DND-41 (cell line): ENCODE measurements around the gene RANBP2.

Experiments
- EZH2 ChIP-seq: IDR thresholded peaks from 3 replicates; pipeline ENCODE4 v1.6.1; 2012; ENCODE audit warnings: borderline replicate concordance, low read depth, mild to moderate bottlenecking, moderate library complexity, low read length, inconsistent platforms; ENCODE audit not compliant: severe bottlenecking
- TF ChIP-seq, protein P1 (sequence below): IDR thresholded peaks from 2 replicates; pipeline ENCODE4 v1.5.1; 2012; ENCODE audit warnings: borderline replicate concordance, low read length, moderate library complexity, mild to moderate bottlenecking; ENCODE audit not compliant: poor library complexity, severe bottlenecking; ENCODE audit errors: extremely low read depth

DNA sequence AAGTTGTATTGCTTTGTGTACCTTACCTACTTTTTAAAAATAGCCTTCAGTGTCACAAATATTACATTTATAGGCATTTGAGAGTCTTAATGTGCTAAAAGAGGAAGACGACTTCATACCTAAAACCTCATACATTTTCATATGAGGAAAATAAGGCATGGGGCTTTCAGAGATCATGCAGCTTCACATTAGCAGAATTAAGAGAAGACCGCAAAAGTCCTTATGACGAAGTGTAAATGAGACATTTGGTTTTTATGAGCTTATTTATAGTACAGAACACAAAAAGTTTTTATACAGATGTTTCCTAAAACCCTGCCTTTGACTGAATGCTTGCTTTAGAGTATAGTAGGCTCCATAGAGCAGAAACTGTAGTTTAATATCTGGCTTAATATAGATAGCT lies 57.2 kb downstream of the RANBP2 start:
- TF ChIP-seq, protein P1, sequence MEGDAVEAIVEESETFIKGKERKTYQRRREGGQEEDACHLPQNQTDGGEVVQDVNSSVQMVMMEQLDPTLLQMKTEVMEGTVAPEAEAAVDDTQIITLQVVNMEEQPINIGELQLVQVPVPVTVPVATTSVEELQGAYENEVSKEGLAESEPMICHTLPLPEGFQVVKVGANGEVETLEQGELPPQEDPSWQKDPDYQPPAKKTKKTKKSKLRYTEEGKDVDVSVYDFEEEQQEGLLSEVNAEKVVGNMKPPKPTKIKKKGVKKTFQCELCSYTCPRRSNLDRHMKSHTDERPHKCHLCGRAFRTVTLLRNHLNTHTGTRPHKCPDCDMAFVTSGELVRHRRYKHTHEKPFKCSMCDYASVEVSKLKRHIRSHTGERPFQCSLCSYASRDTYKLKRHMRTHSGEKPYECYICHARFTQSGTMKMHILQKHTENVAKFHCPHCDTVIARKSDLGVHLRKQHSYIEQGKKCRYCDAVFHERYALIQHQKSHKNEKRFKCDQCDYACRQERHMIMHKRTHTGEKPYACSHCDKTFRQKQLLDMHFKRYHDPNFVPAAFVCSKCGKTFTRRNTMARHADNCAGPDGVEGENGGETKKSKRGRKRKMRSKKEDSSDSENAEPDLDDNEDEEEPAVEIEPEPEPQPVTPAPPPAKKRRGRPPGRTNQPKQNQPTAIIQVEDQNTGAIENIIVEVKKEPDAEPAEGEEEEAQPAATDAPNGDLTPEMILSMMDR, result no peak
- TF ChIP-seq EZH2, result no peak
